GM19043 (cell line): ENCODE measurements around the gene MNX1.

Experiments
- ATAC-seq: cut with Tn5 transposase; IDR thresholded peaks from one replicate; pipeline ENCODE4 v1.9.1; 2021; ENCODE audit warnings: low read depth; ENCODE audit not compliant: unreplicated experiment

The MNX1 gene

GRCh38 chr7:156984174-156984891, 26.1 kb downstream of the MNX1 start:
- no peak for ATAC-seq

GRCh38 chr7:156979711-156980110, 30.8 kb downstream of the MNX1 start:
- ATAC-seq: no peak

- no peak for ATAC-seq
These were observed 31.4 kb downstream of the MNX1 start for GRCh38 chr7:156979007-156979606.

- no peak for ATAC-seq
These were observed 34.8 kb downstream of the MNX1 start for GRCh38 chr7:156975620-156976019.

- ATAC-seq: no peak
These were observed 40.5 kb downstream of the MNX1 start for GRCh38 chr7:156969972-156970420.

GRCh38 chr7:156968183-156968582, 42.3 kb downstream of the MNX1 start:
- no peak for ATAC-seq

GRCh38 chr7:156966387-156966786, 44.1 kb downstream of the MNX1 start:
- ATAC-seq: no peak

- no peak for ATAC-seq
These were observed 45.5 kb downstream of the MNX1 start for GRCh38 chr7:156964971-156965370.

- ATAC-seq: no peak
These were observed 47.0 kb downstream of the MNX1 start for GRCh38 chr7:156963472-156963871.

GRCh38 chr7:156962897-156963296, 47.6 kb downstream of the MNX1 start:
- ATAC-seq: no peak

GRCh38 chr7:156962145-156962544, 48.3 kb downstream of the MNX1 start:
- no peak for ATAC-seq

GRCh38 chr7:156956727-156957126, 53.7 kb downstream of the MNX1 start:
- no peak for ATAC-seq

GRCh38 chr7:156954941-156955340, 55.5 kb downstream of the MNX1 start:
- no peak for ATAC-seq
